ENCODE data around the gene PPT1.

Gene PPT1

GRCh38 chr1:40049725-40050124 lies 47.3 kb downstream of the PPT1 start:
- CTCF ChIA-PET = interaction anchor here (0.9 to 2.3 kb wide), 5 partner anchors 11 to 131 kb away, joined by 3 to 17 read pairs (median 4); no protein-coding TSS in a partner anchor
- POLR2A ChIA-PET = interaction anchor here (1.6 kb wide), 1 partner anchor 9 kb away, joined by 3 read pairs; the partner anchor contains the start of gene CAP1

More at GRCh38 chr1:40049725-40050124, 47.3 kb downstream of the PPT1 start:
- TF ChIP-seq ZNF133 (tag by site-specific recombination; IDR thresholded peaks at IDR 0.05) (no peak), ZNF146 (tag by site-specific recombination; IDR thresholded peaks at IDR 0.05) (no peak), FEZF1 (tag by site-specific recombination; IDR thresholded peaks at IDR 0.05) (no peak), ZNF214 (tag by site-specific recombination; IDR thresholded peaks at IDR 0.05; ENCODE audit: borderline replicate concordance) (no peak), TSHZ1 (tag by site-specific recombination; IDR thresholded peaks at IDR 0.05; ENCODE audit: borderline replicate concordance) (no peak), ZFHX2 (tag by site-specific recombination; conservative IDR thresholded peaks at IDR 0.05) (0 out of 2 replicates have a peak, but pooled peaks have one; percentile 15), PRDM2 (tag by site-specific recombination; IDR thresholded peaks at IDR 0.05; ENCODE audit: borderline replicate concordance) (no peak), ZNF677 (tag by site-specific recombination; IDR thresholded peaks at IDR 0.05) (no peak), PRDM10 (tag by site-specific recombination; IDR thresholded peaks at IDR 0.05) (peak; percentile 75), HIC1 (tag by site-specific recombination; IDR thresholded peaks at IDR 0.05) (no peak)
- H3K9me3 ChIP-seq (ENCODE audit: control insufficient read depth, insufficient read depth, low read depth, low read length) = no peaks in the 10 kb centered on the region
- H3K36me3 ChIP-seq (ENCODE audit: control insufficient read depth in 2 of 2, insufficient read depth in 1 of 2, low read length in 2 of 2) = peaks cover 0 to 45% of the 10 kb centered on the region in 2 experiments; a peak in 2 of 3 replicates
- no peak overlapping the region for H3K27ac ChIP-seq (ENCODE audit: extremely low read depth, low read depth, low read length)
- no peaks in the 10 kb centered on the region for H3K4me1 ChIP-seq (ENCODE audit: control insufficient read depth, insufficient read depth, low read length)
- no peak overlapping the region for H3K4me3 ChIP-seq (ENCODE audit: low read depth, low read length)
